ENCODE results near the gene SIGLEC5.

DNA sequence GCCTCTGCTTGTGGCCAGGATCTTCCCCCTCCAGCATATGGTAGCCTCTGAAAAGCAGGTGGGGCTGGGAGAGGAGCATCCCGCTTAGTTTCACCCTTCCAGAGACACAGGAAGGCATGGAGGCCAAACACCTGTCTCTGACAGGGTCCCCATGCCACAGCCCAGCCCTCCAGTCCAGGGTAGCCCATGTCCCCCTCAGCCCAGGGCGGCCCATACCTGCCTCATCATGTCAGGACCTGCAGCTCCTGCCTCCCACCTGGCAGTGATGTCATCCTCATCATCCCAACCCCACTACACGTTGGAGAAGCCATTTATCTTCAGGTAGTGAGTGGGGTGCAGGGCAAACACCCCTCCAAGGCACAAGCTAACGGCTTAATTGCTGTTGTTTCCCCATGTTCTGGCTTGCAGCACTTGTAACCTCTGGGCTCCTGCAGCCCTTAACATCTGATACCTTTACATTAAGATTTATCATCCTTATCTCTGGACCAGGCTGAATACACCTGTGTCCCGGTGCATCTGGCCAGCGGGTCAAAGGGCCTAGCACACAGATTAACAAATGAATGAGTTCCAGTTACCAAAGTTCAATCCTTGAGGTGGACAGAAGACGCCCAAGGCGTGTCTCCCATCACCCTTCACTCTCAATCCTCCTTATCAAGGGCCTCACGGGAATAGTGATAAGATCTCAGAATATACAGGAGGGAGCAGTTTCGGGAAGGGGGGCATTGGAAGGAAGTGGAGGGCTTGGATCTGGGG lies 36.9 kb downstream of the SIGLEC5 start:
- TF ChIP-seq, protein P1, sequence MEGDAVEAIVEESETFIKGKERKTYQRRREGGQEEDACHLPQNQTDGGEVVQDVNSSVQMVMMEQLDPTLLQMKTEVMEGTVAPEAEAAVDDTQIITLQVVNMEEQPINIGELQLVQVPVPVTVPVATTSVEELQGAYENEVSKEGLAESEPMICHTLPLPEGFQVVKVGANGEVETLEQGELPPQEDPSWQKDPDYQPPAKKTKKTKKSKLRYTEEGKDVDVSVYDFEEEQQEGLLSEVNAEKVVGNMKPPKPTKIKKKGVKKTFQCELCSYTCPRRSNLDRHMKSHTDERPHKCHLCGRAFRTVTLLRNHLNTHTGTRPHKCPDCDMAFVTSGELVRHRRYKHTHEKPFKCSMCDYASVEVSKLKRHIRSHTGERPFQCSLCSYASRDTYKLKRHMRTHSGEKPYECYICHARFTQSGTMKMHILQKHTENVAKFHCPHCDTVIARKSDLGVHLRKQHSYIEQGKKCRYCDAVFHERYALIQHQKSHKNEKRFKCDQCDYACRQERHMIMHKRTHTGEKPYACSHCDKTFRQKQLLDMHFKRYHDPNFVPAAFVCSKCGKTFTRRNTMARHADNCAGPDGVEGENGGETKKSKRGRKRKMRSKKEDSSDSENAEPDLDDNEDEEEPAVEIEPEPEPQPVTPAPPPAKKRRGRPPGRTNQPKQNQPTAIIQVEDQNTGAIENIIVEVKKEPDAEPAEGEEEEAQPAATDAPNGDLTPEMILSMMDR (IDR thresholded peaks at IDR 0.05; ENCODE audit: insufficient read depth, low read length), result no peak
- TF ChIP-seq POLR2AphosphoS5 (IDR thresholded peaks at IDR 0.05; ENCODE audit: low read depth) (no peak), GABPA (IDR thresholded peaks at IDR 0.05; ENCODE audit: low read depth) (no peak), SPI1 (IDR thresholded peaks at IDR 0.05; ENCODE audit: borderline replicate concordance, low read depth) (no peak)
- TF ChIP-seq, protein P2, sequence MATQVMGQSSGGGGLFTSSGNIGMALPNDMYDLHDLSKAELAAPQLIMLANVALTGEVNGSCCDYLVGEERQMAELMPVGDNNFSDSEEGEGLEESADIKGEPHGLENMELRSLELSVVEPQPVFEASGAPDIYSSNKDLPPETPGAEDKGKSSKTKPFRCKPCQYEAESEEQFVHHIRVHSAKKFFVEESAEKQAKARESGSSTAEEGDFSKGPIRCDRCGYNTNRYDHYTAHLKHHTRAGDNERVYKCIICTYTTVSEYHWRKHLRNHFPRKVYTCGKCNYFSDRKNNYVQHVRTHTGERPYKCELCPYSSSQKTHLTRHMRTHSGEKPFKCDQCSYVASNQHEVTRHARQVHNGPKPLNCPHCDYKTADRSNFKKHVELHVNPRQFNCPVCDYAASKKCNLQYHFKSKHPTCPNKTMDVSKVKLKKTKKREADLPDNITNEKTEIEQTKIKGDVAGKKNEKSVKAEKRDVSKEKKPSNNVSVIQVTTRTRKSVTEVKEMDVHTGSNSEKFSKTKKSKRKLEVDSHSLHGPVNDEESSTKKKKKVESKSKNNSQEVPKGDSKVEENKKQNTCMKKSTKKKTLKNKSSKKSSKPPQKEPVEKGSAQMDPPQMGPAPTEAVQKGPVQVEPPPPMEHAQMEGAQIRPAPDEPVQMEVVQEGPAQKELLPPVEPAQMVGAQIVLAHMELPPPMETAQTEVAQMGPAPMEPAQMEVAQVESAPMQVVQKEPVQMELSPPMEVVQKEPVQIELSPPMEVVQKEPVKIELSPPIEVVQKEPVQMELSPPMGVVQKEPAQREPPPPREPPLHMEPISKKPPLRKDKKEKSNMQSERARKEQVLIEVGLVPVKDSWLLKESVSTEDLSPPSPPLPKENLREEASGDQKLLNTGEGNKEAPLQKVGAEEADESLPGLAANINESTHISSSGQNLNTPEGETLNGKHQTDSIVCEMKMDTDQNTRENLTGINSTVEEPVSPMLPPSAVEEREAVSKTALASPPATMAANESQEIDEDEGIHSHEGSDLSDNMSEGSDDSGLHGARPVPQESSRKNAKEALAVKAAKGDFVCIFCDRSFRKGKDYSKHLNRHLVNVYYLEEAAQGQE (IDR thresholded peaks at IDR 0.05; ENCODE audit: insufficient replicate concordance, low read depth), result no peak
